HG02973 (cell line): ENCODE measurements around the gene EEF1G.

Experiments
- ATAC-seq: cut with Tn5 transposase; IDR thresholded peaks from one replicate; pipeline ENCODE4 v1.9.1; 2021; ENCODE audit warnings: moderate library complexity; ENCODE audit not compliant: unreplicated experiment

Gene EEF1G

GRCh38 chr11:62542111-62542745 lies 31.5 kb downstream of the EEF1G start:
- no peak for ATAC-seq

GRCh38 chr11:62540804-62541701 lies 32.6 kb downstream of the EEF1G start:
- ATAC-seq, result peak; percentile 32

GRCh38 chr11:62539238-62539925 lies 34.3 kb downstream of the EEF1G start:
- ATAC-seq, result no peak

GRCh38 chr11:62538470-62539237 lies 35.0 kb downstream of the EEF1G start:
- ATAC-seq, result no peak

- no peak for ATAC-seq
Observed at GRCh38 chr11:62536301-62536957, 37.3 kb downstream of the EEF1G start.

- ATAC-seq, result no peak
Observed at GRCh38 chr11:62535802-62536201, 37.9 kb downstream of the EEF1G start.

GRCh38 chr11:62534779-62535545 lies 38.7 kb downstream of the EEF1G start:
- ATAC-seq, result no peak

GRCh38 chr11:62532096-62532495 lies 41.6 kb downstream of the EEF1G start:
- no peak for ATAC-seq

- ATAC-seq, result no peak
Observed at GRCh38 chr11:62516736-62517371, 56.8 kb downstream of the EEF1G start.

- no peak for ATAC-seq
Observed at GRCh38 chr11:62514151-62514550, 59.5 kb downstream of the EEF1G start.

- ATAC-seq, result no peak
Observed at GRCh38 chr11:62513626-62514025, 60.1 kb downstream of the EEF1G start.

GRCh38 chr11:62512961-62513360 lies 60.7 kb downstream of the EEF1G start:
- ATAC-seq, result no peak
